Activated effector memory CD4-positive, alpha-beta T cell treated with Interleukin-2 at 50 U/mL for 16 hours (primary cell): ENCODE measurements around the gene NLRC3.
"Not testable (repeated sequence)": the region's sequence is repeated elsewhere in the genome, so short reads cannot be mapped to it uniquely, and the experiment has no call there.

Experiments
- DNase-seq: peaks from one replicate; pipeline ENCODE4 v3.0.0-alpha.2; 2020

NLRC3 gene, protein sequence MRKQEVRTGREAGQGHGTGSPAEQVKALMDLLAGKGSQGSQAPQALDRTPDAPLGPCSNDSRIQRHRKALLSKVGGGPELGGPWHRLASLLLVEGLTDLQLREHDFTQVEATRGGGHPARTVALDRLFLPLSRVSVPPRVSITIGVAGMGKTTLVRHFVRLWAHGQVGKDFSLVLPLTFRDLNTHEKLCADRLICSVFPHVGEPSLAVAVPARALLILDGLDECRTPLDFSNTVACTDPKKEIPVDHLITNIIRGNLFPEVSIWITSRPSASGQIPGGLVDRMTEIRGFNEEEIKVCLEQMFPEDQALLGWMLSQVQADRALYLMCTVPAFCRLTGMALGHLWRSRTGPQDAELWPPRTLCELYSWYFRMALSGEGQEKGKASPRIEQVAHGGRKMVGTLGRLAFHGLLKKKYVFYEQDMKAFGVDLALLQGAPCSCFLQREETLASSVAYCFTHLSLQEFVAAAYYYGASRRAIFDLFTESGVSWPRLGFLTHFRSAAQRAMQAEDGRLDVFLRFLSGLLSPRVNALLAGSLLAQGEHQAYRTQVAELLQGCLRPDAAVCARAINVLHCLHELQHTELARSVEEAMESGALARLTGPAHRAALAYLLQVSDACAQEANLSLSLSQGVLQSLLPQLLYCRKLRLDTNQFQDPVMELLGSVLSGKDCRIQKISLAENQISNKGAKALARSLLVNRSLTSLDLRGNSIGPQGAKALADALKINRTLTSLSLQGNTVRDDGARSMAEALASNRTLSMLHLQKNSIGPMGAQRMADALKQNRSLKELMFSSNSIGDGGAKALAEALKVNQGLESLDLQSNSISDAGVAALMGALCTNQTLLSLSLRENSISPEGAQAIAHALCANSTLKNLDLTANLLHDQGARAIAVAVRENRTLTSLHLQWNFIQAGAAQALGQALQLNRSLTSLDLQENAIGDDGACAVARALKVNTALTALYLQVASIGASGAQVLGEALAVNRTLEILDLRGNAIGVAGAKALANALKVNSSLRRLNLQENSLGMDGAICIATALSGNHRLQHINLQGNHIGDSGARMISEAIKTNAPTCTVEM

DNA sequence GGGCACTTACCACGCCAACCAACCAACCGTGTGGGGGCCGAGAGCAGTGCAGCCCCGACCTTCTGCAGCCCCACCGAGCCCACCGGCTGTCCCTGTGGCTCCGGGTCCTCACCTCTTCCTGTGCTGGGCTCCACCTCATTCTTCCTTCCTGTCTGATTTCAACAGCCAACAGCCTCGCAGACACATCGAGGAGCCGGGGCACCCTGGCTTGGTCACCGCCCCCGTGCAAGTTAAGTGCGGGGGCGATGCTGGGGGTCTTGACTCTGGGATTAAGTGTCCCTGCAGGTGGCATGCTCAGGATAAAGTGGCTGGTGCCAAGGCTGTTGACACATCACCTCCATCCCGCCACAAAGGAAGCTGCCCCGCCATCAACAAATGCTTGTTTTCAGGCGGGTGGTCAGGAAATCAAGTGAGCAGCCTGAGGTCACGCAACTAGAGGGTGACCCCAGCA, at the start of gene NLRC3:
Gene NLRC3 (minus strand): TSS at position 102 of the 451 bp plus-strand sequence. CDS start 12,367 bp downstream, outside the sequence.
- DNase-seq: peak; percentile 43

DNA sequence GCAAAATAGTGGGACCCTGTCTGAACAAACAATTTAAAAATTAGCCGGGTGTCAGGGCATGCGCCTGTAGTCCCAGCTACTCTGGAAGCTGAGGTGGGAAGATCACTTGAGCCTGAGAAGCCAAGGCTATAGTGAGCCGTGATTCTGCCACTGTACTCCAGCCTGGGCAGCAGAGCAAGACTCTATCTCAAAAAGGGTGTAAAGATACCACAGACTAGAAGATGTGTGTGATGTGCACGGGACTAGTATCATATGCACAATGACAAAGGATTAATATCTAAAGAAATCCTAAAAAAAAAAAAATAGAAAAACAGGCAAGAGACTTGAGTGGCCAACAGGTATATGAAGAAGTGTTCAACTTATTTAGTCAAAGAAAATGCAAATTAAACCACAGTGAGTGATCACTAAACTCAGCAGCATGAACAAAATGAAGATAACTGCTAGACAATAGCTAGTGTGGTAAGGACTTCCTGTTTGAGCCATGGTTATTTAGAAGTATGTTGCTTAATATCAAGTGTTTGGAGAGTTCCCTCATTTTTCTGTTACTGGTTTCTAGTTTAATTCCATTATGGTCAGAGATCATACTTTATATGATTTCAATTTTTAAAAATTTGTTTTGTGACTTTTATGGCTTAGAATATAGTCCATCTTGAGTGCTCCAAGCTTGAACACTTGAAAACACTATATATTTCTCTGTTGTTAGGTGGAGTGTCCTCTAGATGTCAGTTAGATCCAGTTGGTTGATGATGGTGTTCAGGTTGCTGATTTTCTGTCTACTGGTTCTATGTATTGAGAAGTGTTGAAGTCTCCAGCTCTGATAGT, 48.9 kb upstream of the NLRC3 start:
- DNase-seq: no peak

DNA sequence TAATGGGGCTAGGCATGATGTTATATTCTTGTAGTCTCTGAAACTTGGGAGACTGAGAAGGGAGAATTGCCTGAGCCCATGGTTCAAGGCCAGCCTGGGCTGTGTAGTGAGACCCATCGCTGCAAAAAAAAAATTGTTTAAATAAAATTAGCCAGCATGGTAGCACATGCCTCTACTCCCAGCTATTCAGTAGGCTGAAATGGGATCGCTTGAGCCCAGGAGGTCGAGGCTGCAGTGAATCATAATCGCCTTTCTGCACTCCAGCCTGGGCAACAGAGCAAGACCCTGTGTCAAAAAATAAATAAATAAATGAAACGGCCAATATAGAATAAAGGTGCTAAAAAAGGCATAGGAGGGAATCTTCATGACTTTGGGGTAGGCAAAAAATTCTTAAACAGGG, 48.1 kb upstream of the NLRC3 start:
- DNase-seq: no peak

DNA sequence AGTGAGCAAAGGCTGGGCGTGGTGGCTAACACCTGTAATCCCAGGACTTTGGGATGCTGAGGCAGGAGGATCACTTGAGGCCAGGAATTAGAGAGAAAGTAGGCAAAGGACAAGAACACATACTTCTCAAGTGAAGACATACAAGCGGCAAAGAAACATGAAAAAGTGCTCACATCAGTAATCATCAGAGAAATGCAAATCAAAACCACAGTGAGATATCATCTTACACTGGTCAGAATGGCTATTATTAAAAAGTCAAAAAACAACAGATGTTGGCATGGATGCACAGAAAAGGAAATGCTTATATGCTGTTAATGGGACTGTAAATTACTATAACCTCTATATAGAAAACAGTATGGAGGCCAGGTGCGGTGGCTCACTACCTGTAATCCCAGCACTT, 46.4 kb upstream of the NLRC3 start:
- DNase-seq: no peak

DNA sequence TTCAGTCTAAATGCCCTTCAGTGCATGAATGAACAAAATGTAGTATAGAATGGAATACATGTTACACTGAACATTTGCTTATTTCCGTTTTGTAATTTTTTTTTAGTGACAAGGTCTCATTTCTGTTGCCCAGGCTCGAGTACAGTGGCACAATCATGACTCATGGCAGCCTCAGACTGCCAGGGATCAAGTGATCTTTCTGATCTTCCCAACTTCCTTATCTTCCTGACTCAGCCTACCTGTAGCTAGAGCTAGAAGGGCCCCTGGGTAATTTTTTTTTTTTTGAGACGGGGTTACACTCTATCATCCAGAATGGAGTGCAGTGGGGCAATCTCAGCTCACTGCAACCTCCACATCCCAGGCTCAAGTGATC, 41.6 kb upstream of the NLRC3 start:
- DNase-seq: no peak

DNA sequence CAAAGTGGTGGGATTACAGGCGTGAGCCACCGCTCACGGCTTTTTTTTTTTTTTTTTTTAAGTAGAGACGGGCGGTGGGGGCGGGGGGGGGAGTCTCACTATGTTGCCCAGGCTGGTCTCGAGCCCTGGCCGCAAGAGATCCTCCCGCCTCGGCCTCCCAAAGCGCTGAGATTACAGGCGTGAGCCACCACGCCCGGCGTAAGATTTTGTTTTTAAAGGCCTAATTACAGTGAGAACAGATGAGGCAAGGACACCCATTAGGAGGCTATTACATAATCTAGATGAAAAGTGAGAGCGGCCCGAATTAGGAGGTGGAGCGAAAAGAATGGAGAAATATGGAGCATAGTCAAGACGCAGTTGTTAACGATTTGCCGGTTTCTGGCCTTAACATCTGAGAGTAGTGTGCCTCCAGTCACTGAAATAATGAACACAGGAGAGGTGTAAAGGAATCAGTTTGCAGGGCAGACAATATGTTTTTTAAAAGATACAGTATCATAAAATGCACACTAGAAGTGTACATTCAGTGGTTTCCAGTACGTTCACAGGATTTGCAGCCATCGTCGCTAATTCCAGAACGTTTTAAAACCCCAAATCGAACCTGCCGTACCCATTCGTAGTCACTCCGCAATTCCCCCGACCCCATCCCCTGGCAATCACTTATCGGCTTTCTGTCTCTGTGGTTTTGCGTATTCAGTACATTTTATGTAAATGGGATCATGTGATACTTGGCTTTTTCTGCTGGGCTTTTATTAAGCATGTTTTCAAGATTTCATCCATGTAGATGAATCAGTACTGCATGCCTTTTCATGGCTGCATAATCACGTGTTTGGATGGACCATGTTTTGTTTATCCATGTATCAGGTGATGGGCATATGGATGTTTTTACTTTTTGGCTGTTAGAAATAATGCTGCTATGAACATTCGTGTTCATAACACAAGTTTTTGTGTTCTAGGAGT, 35.6 kb upstream of the NLRC3 start:
- DNase-seq: no peak

DNA sequence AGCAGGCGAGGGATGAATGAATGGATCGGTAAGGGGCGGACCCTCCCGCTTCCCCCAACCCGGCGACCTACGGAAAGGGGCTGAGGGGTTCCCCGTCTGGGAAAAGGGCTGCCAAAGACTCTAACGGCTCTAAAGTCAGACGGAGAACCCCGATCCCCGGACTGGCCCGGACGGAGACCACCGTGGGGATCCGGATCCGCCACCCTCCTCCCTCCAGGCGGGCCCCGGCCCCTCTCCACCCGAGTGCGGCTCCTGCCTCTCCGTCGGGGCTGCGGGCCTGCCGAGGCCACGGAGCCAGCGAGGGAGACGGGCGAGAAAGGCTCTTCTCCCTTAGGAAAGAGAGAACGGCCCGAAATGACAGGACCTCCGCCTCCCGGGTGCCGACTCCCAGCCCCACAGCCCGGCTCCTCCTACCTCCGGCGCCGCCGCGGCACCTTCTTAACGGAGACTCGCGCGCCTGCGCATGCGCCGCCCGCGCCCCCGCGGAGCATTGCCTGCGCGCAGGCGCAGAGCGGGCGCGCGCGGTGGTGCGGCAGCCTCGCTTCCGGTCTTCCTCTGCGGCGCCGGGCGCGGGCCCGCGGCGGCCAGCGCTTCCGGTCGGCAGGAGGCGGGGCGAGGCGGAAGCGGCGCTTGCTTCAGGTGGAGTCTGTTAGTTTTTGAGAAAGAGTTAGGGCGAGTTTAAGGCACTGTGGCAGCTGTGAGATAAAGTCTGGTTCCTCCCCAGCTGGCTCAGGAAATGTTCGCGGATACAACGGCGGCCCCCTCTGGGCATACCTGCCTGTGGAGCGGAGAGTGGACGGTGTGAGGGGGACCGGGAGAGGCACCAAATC, 34.2 kb upstream of the NLRC3 start, which contains the start of gene SLX4:
Gene SLX4 (minus strand): TSS at position 461 of the 830 bp plus-strand sequence. CDS start 2,642 bp downstream, outside the sequence.
- DNase-seq: peak; percentile 90

DNA sequence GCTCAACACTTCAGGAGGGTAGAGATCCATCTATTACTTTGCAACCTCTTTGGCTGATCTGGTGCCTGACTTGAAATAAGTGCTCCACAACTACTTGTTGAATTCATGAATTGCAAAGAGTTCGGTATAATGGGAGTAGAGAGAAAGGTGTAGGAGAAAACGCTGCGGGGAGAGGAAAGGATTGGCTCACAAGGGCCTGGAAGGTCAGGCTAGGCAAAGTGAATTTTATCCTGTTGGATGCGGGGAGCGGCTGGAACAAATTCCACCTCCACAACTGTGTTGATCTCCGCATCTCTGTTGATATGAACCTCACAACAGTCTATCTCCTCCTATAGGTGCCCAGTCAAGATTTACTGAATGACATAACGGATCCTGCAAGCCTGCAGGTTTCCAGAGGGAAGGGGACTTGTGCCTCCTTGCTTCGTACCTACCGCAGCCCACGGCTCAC, 33.5 kb upstream of the NLRC3 start:
- DNase-seq: no peak

DNA sequence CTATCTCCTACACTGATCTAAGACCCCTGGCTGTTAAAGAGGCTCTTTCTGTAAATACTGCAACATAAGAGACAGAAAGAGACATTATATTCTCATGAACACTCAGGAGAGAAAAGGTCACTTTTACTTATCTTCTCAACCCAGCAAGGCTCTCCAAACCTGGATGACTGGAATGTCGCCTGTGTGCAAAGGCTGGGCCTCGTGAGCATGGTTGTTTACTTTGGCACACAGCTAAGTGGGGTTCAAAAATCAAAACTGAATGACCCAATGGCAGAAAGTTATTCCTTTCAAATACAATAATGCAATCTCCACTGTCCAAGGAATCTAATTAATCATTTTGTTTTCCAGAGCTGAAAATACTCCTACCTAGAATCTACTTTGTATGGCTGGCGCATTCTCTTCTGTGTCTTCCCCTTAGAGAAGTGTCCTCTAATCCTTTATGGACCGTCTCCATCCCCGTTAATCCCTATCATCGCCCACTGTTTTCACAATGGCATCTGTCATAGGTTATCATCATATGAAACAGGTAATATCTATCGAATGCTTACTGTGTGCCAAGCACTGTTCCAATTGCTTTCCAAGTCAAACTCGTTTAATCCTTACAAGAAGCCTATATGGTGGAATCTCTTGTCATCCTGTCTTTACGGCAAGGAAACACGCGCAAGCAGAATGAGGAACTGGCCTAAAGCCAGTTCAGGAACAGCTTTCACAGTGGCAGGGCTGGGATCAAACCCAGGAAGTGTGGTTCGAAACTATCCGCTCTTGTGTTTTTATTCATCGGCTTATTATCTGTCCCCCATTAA, 32.9 kb upstream of the NLRC3 start:
- DNase-seq: no peak

DNA sequence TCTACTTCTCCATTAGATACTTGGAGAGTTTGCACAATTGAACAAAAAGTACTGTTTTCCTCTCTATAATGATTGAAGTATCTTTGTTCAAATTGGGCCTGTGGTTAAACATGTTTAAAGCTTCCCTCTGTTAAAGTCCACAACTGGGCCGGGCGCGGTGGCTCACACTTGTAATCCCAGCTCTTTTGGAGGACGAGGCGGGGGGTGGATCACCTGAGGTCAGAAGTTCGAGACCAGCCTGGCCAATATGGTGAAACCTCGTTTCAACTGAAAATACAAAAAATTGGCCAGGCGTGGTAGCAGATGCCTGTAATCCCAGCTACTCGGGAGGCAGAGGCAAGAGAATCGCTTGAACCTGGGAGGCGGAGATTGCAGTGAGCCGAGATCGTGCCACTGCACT, 31.8 kb upstream of the NLRC3 start:
- not testable (repeated sequence) for DNase-seq

DNA sequence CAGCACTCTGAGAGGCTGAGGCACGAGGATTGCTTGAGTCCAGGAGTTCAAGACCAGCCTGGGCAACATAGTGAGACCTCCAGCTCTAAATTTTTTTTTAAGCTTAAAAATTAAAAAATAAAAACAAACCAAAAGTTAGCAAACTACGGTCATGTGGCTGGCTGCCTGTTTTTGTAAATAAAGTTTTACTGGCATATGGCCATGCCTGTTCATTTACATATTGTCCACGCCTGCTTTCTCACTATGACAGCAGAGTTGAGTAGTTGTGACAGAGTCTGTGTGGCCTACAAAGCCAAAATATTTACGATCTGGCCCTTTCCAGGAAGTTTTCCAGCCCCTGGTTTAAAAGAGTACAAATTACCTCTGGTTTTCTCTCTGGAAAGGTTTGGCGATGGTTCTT, 30.9 kb upstream of the NLRC3 start:
- DNase-seq: no peak

DNA sequence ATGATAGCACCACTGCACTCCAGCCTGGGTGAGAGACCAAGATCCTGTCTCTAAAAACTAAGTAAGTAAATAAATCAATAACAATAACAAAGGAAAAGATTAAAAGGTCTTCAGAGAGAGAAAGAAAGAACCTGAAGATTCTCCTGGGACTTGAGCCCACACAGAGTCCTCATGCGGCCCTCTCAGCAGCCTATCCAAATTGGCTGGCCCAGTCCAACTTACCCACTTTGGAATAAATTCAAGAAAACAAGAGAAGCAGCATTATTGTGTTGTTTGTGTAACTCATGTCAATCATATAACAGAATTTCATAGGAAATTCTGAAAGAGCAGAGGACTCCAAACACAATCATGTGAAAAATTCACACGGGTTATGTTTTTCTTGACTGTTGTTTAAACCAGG, 30.4 kb upstream of the NLRC3 start:
- no peak for DNase-seq

DNA sequence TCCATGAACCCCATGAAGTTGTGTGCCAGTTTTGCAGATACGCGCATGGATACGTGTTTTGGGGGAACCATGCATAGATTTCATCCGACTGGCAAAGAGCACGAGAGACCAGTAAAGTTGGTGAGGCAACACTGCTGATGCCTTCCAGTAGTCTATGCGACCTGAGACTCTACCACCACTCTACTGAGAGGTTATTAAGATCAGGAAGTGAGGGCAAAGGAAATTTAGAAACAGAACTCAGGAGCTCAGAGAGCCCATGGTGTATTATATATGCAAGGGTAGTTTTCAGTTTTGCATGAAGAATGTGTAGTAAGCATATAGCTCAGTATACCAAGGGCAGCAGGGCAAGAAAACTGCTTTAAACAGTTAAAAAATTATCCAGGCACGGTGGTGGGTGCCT, 30.0 kb upstream of the NLRC3 start:
- DNase-seq: no peak

DNA sequence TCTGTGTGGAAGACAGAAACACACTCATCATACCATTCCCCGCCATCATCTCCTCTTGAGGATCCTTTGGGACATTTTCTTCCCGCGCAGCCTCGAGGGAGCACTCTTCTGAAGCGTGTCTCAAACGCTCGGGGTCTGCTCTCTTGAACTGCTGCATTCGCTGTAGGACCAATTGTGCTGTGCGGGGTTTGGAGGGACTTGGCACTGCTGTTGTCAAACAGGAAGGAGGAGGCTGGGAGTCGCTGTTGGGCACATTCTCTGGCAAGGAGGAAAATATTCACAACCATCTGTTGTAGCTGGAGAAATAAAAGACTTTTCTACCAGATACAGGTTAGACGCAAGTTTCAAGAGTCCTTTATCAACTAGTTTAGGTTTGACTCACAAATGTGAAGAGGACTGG, 29.2 kb upstream of the NLRC3 start:
- DNase-seq: no peak

DNA sequence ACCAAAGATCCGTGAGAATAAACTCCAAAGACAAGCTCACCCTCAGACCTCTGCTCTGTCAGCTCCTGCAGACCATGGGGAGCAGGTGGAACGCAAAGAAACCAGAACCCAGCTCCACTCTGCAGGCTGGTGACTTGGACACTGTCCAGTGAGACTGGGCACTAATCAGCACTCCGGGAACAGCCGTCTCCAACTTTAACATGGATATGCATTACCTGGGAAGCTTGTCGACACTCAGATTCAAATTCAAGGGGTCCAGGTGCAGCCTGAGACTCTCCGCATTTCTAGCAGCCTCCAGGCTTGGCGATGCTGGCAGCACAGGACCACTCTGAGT, 25.1 kb upstream of the NLRC3 start:
- no peak for DNase-seq

DNA sequence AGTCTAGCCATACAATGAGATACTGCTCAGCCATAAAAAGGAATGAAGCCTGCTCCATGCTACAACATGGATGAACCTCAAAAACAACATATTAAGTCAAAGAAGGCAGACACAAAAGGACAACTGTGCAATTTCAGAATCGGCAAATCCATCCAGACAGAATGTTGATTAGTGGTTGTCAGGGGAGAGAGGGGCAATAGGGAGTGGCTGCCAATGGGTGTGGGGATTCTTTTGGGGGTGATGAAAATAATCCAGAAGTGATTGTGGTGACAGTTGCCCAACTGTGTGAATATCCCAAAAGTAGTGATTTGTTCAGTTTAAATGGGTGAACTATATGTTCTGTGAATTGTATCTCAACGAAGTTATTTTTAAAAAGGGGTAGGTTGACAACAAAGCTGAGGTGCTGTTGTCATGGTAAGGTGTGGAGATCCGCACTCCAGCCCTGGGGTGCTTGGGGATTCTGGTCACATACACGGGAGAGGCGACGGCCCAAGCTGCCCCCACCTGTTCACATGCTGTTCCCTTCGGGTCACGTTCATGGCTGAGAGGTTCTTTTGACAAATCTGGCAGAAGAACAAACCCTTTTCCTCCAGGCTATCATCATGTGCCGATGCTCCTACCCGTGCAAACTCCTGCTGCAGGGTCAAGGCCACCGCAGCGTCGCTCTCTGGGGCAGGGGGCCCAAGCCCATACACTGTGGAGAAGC, 24.6 kb upstream of the NLRC3 start:
- no peak for DNase-seq

DNA sequence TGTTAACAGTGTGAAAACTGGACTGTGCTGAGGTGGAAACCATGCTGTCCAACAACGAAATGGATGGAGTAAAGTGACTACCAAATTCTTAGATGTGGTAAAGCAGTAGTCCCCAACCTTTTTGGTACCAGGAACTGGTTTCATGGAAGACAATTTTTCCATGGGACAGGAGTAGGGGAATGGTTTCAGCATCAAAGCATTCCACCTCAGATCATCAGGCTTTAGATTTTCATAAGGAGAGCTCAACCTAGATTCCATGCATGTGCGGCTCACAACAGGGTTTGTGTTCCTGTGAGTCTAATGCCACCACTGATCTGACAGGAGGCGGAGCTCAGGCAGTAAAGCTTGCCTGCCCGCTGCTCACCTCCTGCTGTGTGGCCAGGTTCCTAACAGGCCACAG, 22.7 kb upstream of the NLRC3 start:
- no peak for DNase-seq

DNA sequence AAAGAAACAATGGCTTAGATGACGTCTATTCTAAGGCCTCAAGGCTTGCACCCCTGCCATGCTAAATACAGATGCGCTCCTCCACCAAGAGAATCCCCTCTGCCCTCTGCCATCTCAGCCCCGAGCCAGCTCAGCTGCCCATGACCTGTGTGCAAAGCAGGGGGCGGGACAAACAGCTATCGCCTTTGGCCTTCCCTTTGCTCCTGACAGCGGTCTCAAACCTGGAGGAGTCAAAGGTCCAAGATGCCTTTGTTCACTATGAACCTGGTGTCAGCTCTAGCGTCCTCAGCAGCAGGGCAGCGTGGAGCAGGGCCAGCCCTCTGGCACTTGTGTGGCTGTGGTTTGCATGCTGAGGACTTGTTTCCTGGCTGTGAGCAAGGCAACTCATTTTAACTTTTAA, 21.9 kb upstream of the NLRC3 start:
- no peak for DNase-seq

DNA sequence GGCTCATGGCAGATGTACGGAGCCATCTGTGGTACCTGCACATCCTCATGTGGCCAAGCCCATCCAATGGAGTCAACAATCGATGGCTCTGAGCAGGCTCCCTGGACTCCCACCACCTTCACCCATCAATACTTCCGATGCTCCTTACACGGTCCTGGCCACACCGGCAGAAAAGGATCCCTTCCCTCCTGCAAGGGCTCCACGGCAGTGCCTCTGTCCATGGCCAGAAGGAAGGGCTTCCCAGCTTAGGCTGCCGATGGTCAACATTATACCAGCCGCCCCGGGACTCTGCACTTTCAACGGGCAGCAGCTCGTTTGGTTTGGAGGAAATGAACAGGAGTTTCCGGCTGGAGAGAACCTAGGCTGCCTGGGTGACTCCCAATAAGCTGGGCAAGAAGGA, 21.0 kb upstream of the NLRC3 start:
- no peak for DNase-seq
